ENCODE data around the gene DNAH2. TPM values are rescaled to one million over a fixed set of nuclear protein-coding genes. Genes with fewer than 3 reads are reported as not detected.

DNAH2 gene, protein sequence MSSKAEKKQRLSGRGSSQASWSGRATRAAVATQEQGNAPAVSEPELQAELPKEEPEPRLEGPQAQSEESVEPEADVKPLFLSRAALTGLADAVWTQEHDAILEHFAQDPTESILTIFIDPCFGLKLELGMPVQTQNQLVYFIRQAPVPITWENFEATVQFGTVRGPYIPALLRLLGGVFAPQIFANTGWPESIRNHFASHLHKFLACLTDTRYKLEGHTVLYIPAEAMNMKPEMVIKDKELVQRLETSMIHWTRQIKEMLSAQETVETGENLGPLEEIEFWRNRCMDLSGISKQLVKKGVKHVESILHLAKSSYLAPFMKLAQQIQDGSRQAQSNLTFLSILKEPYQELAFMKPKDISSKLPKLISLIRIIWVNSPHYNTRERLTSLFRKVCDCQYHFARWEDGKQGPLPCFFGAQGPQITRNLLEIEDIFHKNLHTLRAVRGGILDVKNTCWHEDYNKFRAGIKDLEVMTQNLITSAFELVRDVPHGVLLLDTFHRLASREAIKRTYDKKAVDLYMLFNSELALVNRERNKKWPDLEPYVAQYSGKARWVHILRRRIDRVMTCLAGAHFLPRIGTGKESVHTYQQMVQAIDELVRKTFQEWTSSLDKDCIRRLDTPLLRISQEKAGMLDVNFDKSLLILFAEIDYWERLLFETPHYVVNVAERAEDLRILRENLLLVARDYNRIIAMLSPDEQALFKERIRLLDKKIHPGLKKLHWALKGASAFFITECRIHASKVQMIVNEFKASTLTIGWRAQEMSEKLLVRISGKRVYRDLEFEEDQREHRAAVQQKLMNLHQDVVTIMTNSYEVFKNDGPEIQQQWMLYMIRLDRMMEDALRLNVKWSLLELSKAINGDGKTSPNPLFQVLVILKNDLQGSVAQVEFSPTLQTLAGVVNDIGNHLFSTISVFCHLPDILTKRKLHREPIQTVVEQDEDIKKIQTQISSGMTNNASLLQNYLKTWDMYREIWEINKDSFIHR (N-terminal part only)
- polyA plus RNA-seq = under 1 TPM; 0.06 to 0.10 TPM

DNA sequence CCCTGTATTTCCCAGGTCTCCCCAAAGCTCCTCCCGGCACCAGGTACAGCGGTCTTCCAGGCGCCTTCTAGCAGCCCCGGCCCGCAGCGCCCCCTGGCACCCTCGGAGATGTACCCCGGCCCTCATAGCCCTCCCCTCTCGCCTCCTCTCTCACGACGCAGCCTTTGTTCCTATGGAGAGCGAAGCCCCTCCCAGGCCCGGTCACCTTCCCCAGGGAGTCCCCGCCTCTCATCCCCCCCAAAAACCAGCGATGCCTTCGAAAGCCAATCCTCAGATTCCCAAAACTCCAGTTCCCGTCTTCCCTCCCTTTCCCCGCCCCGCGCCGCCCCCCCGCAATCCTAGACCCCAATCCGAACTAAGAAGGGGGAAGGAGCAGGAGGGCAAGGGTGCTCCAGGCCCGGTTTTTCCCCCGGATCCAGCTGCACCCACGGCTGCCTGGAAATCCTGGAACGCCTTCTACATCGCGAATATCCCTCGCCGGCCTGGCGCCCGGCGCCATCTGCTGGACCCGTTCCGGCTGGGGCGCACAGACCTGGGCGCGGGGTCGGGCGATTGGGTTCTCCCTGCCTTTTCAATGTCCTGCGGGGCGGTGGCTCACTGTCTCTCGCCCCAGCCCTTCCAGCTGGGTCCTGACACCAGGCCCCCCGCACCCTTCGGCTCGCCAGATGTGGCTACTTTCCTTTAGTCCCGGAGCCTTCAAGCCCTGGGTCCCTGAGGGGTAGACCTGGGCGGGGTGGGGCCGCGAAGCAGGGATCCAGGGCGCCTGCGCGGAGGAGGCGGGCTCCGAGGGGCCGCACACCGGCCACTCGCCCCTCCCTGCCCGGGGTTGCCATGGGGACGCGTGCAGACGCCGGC, at the start of gene DNAH2:
TSS of gene DNAH2 (plus strand) at position 844 of the 855 bp plus-strand sequence. CDS start 1,991 bp downstream, outside the sequence.
- Histone ChIP-seq H3K27ac (ENCODE audit: low read depth in 2 of 2, low read length in 1 of 2) (peak within 1 kb of the TSS; percentile 27 to 45), H3K27me3 (ENCODE audit: control insufficient read depth in 1 of 2, insufficient read depth in 2 of 2, low read length in 2 of 2) (no peaks in the 10 kb centered on the region)

DNA sequence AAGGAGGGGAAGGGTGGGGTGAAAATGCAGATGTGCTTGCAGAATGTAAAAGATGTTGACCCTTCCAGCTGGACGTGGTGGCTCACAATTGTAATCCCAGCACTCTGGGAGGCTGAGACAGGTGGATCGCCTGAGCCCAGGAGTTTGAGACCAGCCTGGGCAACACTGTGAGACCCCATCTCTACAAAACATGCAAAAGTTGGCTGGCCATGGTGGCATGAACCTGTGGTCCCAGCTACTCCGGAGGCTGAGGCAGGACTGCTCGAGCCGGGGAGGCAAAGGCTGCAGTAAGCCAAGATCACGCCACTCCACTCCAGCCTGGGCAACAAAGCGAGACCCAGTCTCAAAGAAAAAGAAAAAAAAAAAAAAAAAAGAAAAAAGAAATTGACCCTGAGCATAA, 49.1 kb upstream of the DNAH2 start:
- WGBS, 2 donors = 91 to 96% methylated on average over 7 of the region's 7 CpGs

More for the DNA sequence above, at the start of gene DNAH2:
- Histone ChIP-seq H3K9me3 (ENCODE audit: control insufficient read depth in 2 of 2, insufficient read depth in 1 of 2, low read depth in 1 of 2, low read length in 1 of 2) (no peaks in the 10 kb centered on the region), H3K4me3 (ENCODE audit: low read depth in 1 of 2, low read length in 2 of 2) (peak within 1 kb of the TSS; percentile 54 to 62), H3K36me3 (ENCODE audit: control insufficient read depth in 2 of 2, insufficient read depth in 2 of 2, low read length in 1 of 2) (no peaks in the 10 kb centered on the region), H3K4me1 (ENCODE audit: control insufficient read depth in 2 of 2, insufficient read depth in 2 of 2, low read length in 1 of 2) (peaks cover 0 to 12% of the 10 kb centered on the region in 2 donors)
- WGBS, 2 donors = 0 to 1% methylated on average over 58 to 64 of the region's 64 CpGs

DNA sequence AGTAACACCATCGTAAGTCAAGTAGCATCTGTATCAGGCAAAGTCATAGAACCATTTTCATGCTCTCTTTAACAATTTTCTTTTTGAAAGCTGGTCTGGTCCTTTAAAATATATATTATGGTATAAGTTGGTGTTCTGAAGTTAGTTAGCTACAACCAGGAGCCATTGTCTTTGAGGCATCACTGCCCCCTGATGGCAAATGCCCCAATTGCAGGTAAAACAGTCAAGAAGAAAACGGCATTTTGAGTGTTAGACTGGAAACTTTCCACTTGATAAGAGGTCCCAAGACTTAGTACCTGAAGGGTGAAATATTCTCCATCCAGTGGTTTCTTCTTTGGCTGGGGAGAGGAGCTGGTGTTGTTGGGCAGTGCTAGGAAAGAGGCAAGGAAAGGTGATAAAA, 44.3 kb upstream of the DNAH2 start:
- Histone ChIP-seq H3K9me3 (ENCODE audit: control insufficient read depth in 2 of 2, insufficient read depth in 1 of 2, low read depth in 1 of 2, low read length in 1 of 2) (peaks cover 0 to 6% of the 10 kb centered on the region in 2 donors), H3K4me1 (ENCODE audit: control insufficient read depth in 2 of 2, insufficient read depth in 2 of 2, low read length in 1 of 2) (no peaks in the 10 kb centered on the region), H3K36me3 (ENCODE audit: control insufficient read depth in 2 of 2, insufficient read depth in 2 of 2, low read length in 1 of 2) (peaks cover 19 to 38% of the 10 kb centered on the region in 2 donors), H3K4me3 (ENCODE audit: low read depth in 1 of 2, low read length in 2 of 2) (no peak overlapping the region), H3K27ac (ENCODE audit: low read depth in 2 of 2, low read length in 1 of 2) (no peak overlapping the region), H3K27me3 (ENCODE audit: control insufficient read depth in 1 of 2, insufficient read depth in 2 of 2, low read length in 2 of 2) (no peaks in the 10 kb centered on the region)
- WGBS, 2 donors = 94 to 97% methylated on average over 2 of the region's 2 CpGs

More for the DNA sequence above, 49.1 kb upstream of the DNAH2 start:
- Histone ChIP-seq H3K4me3 (ENCODE audit: low read depth in 1 of 2, low read length in 2 of 2) (no peak overlapping the region), H3K27ac (ENCODE audit: low read depth in 2 of 2, low read length in 1 of 2) (no peak overlapping the region), H3K36me3 (ENCODE audit: control insufficient read depth in 2 of 2, insufficient read depth in 2 of 2, low read length in 1 of 2) (peaks cover 4 to 24% of the 10 kb centered on the region in 2 donors), H3K27me3 (ENCODE audit: control insufficient read depth in 1 of 2, insufficient read depth in 2 of 2, low read length in 2 of 2) (no peaks in the 10 kb centered on the region), H3K9me3 (ENCODE audit: control insufficient read depth in 2 of 2, insufficient read depth in 1 of 2, low read depth in 1 of 2, low read length in 1 of 2) (peaks cover 0 to 1% of the 10 kb centered on the region in 2 donors), H3K4me1 (ENCODE audit: control insufficient read depth in 2 of 2, insufficient read depth in 2 of 2, low read length in 1 of 2) (no peaks in the 10 kb centered on the region)

DNA sequence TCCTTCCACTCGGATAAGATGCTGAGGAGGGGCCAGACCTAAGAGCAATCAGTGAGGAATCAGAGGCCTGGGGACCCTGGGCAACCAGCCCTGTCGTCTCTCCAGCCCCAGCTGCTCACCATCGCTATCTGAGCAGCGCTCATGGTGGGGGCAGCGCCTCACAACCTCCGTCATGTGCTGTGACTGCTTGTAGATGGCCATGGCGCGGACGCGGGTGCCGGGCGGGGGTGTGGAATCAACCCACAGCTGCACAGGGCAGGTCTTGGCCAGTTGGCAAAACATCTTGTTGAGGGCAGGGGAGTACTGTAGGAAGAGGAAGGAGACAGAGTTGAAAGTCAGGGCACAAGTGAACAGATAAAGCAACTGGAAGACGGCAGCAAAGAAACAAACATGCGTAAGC, 42.6 kb upstream of the DNAH2 start:
- H3K4me1 ChIP-seq (ENCODE audit: control insufficient read depth in 2 of 2, insufficient read depth in 2 of 2, low read length in 1 of 2) = no peaks in the 10 kb centered on the region
- peaks cover 19 to 32% of the 10 kb centered on the region in 2 donors for H3K36me3 ChIP-seq (ENCODE audit: control insufficient read depth in 2 of 2, insufficient read depth in 2 of 2, low read length in 1 of 2)
- H3K27ac ChIP-seq (ENCODE audit: low read depth in 2 of 2, low read length in 1 of 2) = no peak overlapping the region
- H3K4me3 ChIP-seq (ENCODE audit: low read depth in 1 of 2, low read length in 2 of 2) = no peak overlapping the region
- H3K9me3 ChIP-seq (ENCODE audit: control insufficient read depth in 2 of 2, insufficient read depth in 1 of 2, low read depth in 1 of 2, low read length in 1 of 2) = peaks cover 0 to 6% of the 10 kb centered on the region in 2 donors
- no peaks in the 10 kb centered on the region for H3K27me3 ChIP-seq (ENCODE audit: control insufficient read depth in 1 of 2, insufficient read depth in 2 of 2, low read length in 2 of 2)
- 90% methylated on average over 14 of the region's 14 CpGs for WGBS, 2 donors

DNA sequence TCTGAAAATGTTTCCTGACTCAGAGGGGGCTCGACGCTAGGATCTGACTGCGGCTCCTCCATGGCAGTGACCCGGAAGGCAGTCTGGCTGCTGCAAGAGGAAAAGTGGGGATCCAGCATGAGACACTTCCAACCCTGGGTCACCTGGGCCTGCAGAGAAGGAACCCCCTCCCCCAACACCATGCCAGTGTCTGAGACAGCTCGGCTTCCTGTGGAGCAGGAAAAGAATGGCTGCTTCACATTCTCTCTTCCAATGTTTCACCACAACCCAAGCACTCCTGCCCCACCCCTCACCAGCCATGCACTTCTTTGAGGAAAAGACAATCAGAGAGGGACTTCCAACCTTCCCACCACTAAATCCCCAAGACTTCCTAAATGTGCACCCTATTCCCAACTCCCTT, 41.0 kb upstream of the DNAH2 start:
- no peaks in the 10 kb centered on the region for H3K4me1 ChIP-seq (ENCODE audit: control insufficient read depth in 2 of 2, insufficient read depth in 2 of 2, low read length in 1 of 2)
- WGBS, 2 donors = 86 to 89% methylated on average over 5 of the region's 5 CpGs
- H3K27me3 ChIP-seq (ENCODE audit: control insufficient read depth in 1 of 2, insufficient read depth in 2 of 2, low read length in 2 of 2) = no peaks in the 10 kb centered on the region
- H3K36me3 ChIP-seq (ENCODE audit: control insufficient read depth in 2 of 2, insufficient read depth in 2 of 2, low read length in 1 of 2) = peaks cover 19 to 24% of the 10 kb centered on the region in 2 donors
- no peak overlapping the region for H3K27ac ChIP-seq (ENCODE audit: low read depth in 2 of 2, low read length in 1 of 2)
- H3K4me3 ChIP-seq (ENCODE audit: low read depth in 1 of 2, low read length in 2 of 2) = no peak overlapping the region
- H3K9me3 ChIP-seq (ENCODE audit: control insufficient read depth in 2 of 2, insufficient read depth in 1 of 2, low read depth in 1 of 2, low read length in 1 of 2) = peaks cover 0 to 6% of the 10 kb centered on the region in 2 donors

DNA sequence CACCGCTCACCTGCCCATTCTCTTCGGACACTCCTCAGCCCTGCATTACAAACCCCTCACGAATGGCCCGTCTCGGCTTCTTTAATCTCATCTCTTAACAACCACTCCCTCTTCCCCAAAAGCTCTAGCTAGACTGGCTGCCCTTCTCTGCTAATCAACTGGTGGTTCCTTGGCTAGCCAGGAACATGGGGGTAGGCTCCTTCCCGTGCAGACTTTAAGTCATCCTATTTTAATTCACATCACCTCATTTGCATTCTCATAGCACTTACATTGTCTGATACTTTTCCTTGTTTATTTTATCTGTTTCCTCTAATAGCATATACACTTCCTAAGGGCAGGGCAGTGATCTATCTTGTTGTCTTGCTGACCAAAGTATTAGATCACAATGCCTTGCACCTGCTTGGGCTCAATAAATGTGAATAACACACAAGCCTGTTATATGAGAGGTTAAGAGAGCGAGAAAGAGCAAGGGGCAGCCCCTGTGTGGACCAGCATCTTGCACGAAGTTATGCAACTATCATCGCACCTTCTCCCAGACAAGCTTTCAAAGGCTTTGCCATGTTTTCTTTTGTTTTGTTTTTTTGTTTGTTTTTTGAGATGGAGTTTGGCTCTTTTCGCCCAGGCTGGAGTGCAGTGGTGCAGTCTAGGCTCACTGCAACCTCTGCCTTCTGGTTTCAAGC, 40.0 kb upstream of the DNAH2 start:
- H3K9me3 ChIP-seq (ENCODE audit: control insufficient read depth in 2 of 2, insufficient read depth in 1 of 2, low read depth in 1 of 2, low read length in 1 of 2) = peaks cover 0 to 6% of the 10 kb centered on the region in 2 donors
- 83 to 84% methylated on average over 10 of the region's 10 CpGs for WGBS, 2 donors
- no peaks in the 10 kb centered on the region for H3K4me1 ChIP-seq (ENCODE audit: control insufficient read depth in 2 of 2, insufficient read depth in 2 of 2, low read length in 1 of 2)
- peaks cover 19 to 21% of the 10 kb centered on the region in 2 donors for H3K36me3 ChIP-seq (ENCODE audit: control insufficient read depth in 2 of 2, insufficient read depth in 2 of 2, low read length in 1 of 2)
- H3K4me3 ChIP-seq (ENCODE audit: low read depth in 1 of 2, low read length in 2 of 2) = no peak overlapping the region
- H3K27ac ChIP-seq (ENCODE audit: low read depth in 2 of 2, low read length in 1 of 2) = no peak overlapping the region
- H3K27me3 ChIP-seq (ENCODE audit: control insufficient read depth in 1 of 2, insufficient read depth in 2 of 2, low read length in 2 of 2) = no peaks in the 10 kb centered on the region

DNA sequence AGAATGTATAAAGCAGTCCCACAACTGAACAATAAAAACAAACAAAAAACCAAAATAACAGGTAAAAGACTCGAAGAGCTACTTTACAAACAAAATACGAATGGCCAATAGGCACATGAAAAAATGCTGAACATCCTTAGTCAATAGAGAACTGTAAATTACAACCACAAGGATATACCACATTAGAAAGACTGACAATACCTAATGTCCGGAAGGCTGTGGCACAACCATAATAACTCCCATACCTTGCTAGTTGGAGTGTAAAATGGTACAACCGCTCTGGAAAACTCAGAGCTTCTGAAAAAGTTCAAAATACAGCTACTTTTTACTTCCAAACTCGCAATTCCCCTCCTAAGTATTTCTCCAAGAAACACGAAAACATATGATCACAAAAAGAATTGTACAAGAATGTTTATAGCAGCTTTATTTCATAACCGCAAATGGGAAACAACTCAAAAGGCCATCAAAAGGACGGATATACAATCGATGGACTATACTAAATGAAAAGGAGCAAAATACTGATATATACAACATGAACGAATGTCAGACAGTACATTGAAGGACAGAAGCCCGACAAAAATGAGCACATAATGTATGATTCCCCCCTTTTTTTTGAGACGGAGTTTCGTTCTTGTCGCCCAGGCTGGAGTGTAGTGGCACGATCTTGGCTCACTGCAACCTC, 32.6 kb upstream of the DNAH2 start:
- 36 to 39% methylated on average over 15 of the region's 15 CpGs for WGBS, 2 donors

DNA sequence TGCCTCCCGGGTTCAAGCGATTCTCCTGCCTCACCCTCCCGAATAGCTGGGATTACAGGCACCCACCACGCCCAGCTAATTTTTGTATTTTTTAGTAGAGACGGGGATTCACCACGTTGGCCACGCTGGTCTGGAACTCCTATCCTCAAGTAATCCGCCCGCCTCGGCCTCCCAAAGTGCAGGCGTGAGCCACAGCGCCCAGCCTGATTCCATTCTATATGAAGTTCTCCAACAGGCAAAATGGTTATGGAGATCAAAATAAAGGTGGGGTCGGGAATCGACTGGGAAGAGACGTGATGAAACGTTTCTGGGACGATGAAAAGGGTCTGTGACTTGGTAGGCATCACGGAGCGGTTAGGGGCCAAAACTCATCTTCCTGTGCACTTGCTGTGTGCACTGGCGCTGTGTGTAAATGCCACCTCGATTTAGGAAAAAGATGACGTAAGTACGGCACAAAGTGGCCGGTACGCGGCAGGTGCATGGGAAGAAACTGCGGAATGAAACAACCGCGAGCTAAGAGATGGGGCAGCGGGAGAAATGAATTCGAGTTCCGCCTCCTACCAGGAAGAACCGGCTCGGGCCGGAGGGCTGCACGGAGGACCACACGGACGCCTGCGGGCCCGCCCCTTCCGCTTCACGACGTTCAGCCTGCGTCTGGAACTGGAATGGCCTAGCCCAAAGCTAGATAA, 31.9 kb upstream of the DNAH2 start:
- no peaks in the 10 kb centered on the region for H3K27me3 ChIP-seq (ENCODE audit: control insufficient read depth in 1 of 2, insufficient read depth in 2 of 2, low read length in 2 of 2)
- H3K36me3 ChIP-seq (ENCODE audit: control insufficient read depth in 2 of 2, insufficient read depth in 2 of 2, low read length in 1 of 2) = peaks cover 0 to 3% of the 10 kb centered on the region in 2 donors
- H3K9me3 ChIP-seq (ENCODE audit: control insufficient read depth in 2 of 2, insufficient read depth in 1 of 2, low read depth in 1 of 2, low read length in 1 of 2) = no peaks in the 10 kb centered on the region
- H3K4me3 ChIP-seq (ENCODE audit: low read depth in 1 of 2, low read length in 2 of 2) = peak overlapping the region; percentile 71 to 98
- H3K4me1 ChIP-seq (ENCODE audit: control insufficient read depth in 2 of 2, insufficient read depth in 2 of 2, low read length in 1 of 2) = peaks cover 0 to 6% of the 10 kb centered on the region in 2 donors
- peak overlapping the region; percentile 98 to 100 for H3K27ac ChIP-seq (ENCODE audit: low read depth in 2 of 2, low read length in 1 of 2)
- WGBS, 2 donors = 4% methylated on average over 44 of the region's 44 CpGs

More for the DNA sequence above, 32.6 kb upstream of the DNAH2 start:
- Histone ChIP-seq H3K36me3 (ENCODE audit: control insufficient read depth in 2 of 2, insufficient read depth in 2 of 2, low read length in 1 of 2) (no peaks in the 10 kb centered on the region), H3K27me3 (ENCODE audit: control insufficient read depth in 1 of 2, insufficient read depth in 2 of 2, low read length in 2 of 2) (no peaks in the 10 kb centered on the region), H3K27ac (ENCODE audit: low read depth in 2 of 2, low read length in 1 of 2) (peak overlapping the region; percentile 98 to 100), H3K4me3 (ENCODE audit: low read depth in 1 of 2, low read length in 2 of 2) (peak overlapping the region; percentile 71 to 98), H3K9me3 (ENCODE audit: control insufficient read depth in 2 of 2, insufficient read depth in 1 of 2, low read depth in 1 of 2, low read length in 1 of 2) (no peaks in the 10 kb centered on the region), H3K4me1 (ENCODE audit: control insufficient read depth in 2 of 2, insufficient read depth in 2 of 2, low read length in 1 of 2) (peaks cover 0 to 6% of the 10 kb centered on the region in 2 donors)

All from esophagus (tissue), 2 donors.